ENCODE data around the gene SMIM41. TPM values are rescaled to one million over a fixed set of nuclear protein-coding genes. Genes with fewer than 3 reads are reported as not detected.

SMIM41 gene
- total RNA-seq, 1 donor from 2014 or later = 0.88 TPM

GRCh38 chr12:52080403-52081251, 1.1 kb downstream of the SMIM41 start:
- Mint-ChIP-seq H3K9me3 (ENCODE audit: unreplicated experiment) (peaks cover 4% of the 10 kb centered on the region), H3K4me1 (ENCODE audit: low read depth, unreplicated experiment) (peaks cover 23% of the 10 kb centered on the region), H3K36me3 (ENCODE audit: unreplicated experiment) (no peaks in the 10 kb centered on the region), H3K27ac (ENCODE audit: unreplicated experiment) (peak overlapping the region; percentile 70), H3K27me3 (ENCODE audit: unreplicated experiment) (peaks cover 8% of the 10 kb centered on the region), H3K4me3 (ENCODE audit: unreplicated experiment) (peak overlapping the region; percentile 11)
- no peak for DNase-seq
- TF ChIP-seq CTCF (IDR thresholded peaks at IDR 0.05; ENCODE audit: partially characterized antibody, unreplicated experiment) = no peak

GRCh38 chr12:52081263-52081733, 1.8 kb downstream of the SMIM41 start:
- H3K27me3 Mint-ChIP-seq (ENCODE audit: unreplicated experiment) = peaks cover 8% of the 10 kb centered on the region
- H3K27ac Mint-ChIP-seq (ENCODE audit: unreplicated experiment) = peak overlapping the region; percentile 71
- DNase-seq = no peak
- H3K4me1 Mint-ChIP-seq (ENCODE audit: low read depth, unreplicated experiment) = peaks cover 23% of the 10 kb centered on the region
- H3K9me3 Mint-ChIP-seq (ENCODE audit: unreplicated experiment) = peaks cover 4% of the 10 kb centered on the region
- peak overlapping the region; percentile 76 for H3K4me3 Mint-ChIP-seq (ENCODE audit: unreplicated experiment)
- no peak for TF ChIP-seq CTCF (IDR thresholded peaks at IDR 0.05; ENCODE audit: partially characterized antibody, unreplicated experiment)
- no peaks in the 10 kb centered on the region for H3K36me3 Mint-ChIP-seq (ENCODE audit: unreplicated experiment)

- Mint-ChIP-seq H3K4me1 (ENCODE audit: low read depth, unreplicated experiment) (peaks cover 23% of the 10 kb centered on the region), H3K4me3 (ENCODE audit: unreplicated experiment) (peak overlapping the region; percentile 76), H3K27ac (ENCODE audit: unreplicated experiment) (peak overlapping the region; percentile 71), H3K9me3 (ENCODE audit: unreplicated experiment) (peaks cover 4% of the 10 kb centered on the region), H3K36me3 (ENCODE audit: unreplicated experiment) (no peaks in the 10 kb centered on the region), H3K27me3 (ENCODE audit: unreplicated experiment) (peaks cover 8% of the 10 kb centered on the region)
- no peak for TF ChIP-seq CTCF (IDR thresholded peaks at IDR 0.05; ENCODE audit: partially characterized antibody, unreplicated experiment)
- peak; percentile 46 for DNase-seq
These were observed 2.6 kb downstream of the SMIM41 start for GRCh38 chr12:52082026-52082668.

- no peak overlapping the region for H3K4me3 Mint-ChIP-seq (ENCODE audit: unreplicated experiment)
- H3K27me3 Mint-ChIP-seq (ENCODE audit: unreplicated experiment) = peaks cover 8% of the 10 kb centered on the region
- H3K27ac Mint-ChIP-seq (ENCODE audit: unreplicated experiment) = no peak overlapping the region
These were observed 3.1 kb downstream of the SMIM41 start for GRCh38 chr12:52082669-52082987.

More at GRCh38 chr12:52082669-52082987, 3.1 kb downstream of the SMIM41 start:
- no peak for TF ChIP-seq CTCF (IDR thresholded peaks at IDR 0.05; ENCODE audit: partially characterized antibody, unreplicated experiment)
- DNase-seq = no peak
- Mint-ChIP-seq H3K36me3 (ENCODE audit: unreplicated experiment) (no peaks in the 10 kb centered on the region), H3K4me1 (ENCODE audit: low read depth, unreplicated experiment) (peaks cover 27% of the 10 kb centered on the region), H3K9me3 (ENCODE audit: unreplicated experiment) (peaks cover 4% of the 10 kb centered on the region)
